Activated CD4-positive, alpha-beta T cell treated with anti-CD3 and anti-CD28 coated beads for 4 hours (primary cell): ENCODE measurements around the gene EPHA2.
"Not testable (repeated sequence)": the region's sequence is repeated elsewhere in the genome, so short reads cannot be mapped to it uniquely, and the experiment has no call there.

Experiments
- DNase-seq, 2 donors: peaks; one replicate each; pipeline ENCODE4 v3.0.0-alpha.2; 2020

EPHA2 gene

GRCh38 chr1:16155537-16156410, at the start of gene EPHA2:
EPHA2 (minus strand) TSS chr1:16156069; CDS start chr1:16155932, 137 bp downstream.
- DNase-seq: peak in 1 of 2 donors; percentile 21

DNA sequence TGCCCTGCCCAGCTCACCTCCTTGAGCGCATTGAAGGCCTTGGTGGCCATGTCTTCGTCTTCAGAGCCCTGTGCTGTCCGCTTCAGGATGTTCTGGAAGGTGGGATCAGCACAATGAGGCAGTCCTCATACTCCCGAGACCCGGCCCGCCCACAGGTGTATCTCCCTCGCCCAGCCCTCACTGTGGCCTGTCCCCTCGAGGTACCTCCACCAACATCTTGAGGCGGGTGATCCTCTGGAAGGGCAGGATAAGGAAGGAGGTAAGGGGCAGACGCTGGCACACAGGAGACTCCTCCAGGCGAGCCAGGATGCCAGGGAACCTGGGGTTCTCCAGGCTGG, 49.4 kb upstream of the EPHA2 start:
- no peak for DNase-seq

DNA sequence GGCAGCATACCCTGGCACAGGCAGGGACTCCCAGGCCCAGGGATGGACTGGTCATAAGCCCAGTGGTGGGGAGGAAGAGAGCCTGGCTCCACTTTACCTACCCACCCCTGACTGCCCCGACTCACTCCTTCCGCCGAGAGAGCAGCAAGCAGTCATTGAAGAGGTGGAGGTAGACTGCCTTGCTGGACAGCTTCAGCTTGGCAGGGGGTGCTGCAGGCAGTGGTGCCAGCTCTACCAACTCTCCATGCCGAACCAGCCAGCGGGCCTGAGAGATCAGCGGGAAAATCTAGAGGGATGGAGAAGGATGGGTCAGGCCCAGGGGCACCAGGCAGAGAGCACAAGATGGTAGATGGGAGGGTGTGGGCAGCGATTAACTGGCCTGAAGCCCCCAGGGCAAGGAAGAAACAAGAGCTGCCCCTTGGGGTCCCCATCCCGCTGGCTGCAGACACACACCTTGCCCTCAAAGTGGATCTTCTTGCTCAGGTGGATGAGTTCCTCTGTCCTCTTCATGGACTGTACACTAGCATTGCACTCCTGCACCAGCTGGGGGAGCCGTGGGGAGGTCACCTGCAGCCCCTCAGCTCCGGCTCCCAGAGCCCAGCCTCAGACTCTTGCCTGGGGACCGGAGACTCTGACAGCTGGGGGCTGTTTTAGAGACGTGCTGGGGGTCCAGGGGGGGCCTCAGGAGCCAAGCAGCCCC, 48.9 kb upstream of the EPHA2 start:
- peak in 1 of 2 donors; percentile 30 for DNase-seq

- no peak for DNase-seq
Measured at GRCh38 chr1:16204216-16204615, 48.3 kb upstream of the EPHA2 start.

DNA sequence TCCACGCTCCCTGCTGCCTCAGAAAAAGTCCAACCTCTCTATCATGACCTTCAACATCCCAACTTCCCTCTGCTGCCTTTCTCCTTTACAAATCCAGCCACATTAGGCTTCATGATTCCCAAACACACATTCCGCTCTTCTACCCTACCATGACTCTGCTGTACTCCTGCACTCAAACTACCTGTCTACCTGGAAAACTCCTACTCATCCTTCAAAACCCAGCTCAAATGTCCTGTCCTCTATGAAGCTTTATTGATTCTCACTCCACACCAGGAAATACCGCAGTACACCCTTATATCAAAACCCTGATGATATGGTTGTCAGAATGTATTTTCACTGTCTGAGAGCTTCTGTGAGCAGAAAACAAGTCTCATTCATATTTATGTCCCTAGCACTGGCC, 47.7 kb upstream of the EPHA2 start:
- no peak for DNase-seq

DNA sequence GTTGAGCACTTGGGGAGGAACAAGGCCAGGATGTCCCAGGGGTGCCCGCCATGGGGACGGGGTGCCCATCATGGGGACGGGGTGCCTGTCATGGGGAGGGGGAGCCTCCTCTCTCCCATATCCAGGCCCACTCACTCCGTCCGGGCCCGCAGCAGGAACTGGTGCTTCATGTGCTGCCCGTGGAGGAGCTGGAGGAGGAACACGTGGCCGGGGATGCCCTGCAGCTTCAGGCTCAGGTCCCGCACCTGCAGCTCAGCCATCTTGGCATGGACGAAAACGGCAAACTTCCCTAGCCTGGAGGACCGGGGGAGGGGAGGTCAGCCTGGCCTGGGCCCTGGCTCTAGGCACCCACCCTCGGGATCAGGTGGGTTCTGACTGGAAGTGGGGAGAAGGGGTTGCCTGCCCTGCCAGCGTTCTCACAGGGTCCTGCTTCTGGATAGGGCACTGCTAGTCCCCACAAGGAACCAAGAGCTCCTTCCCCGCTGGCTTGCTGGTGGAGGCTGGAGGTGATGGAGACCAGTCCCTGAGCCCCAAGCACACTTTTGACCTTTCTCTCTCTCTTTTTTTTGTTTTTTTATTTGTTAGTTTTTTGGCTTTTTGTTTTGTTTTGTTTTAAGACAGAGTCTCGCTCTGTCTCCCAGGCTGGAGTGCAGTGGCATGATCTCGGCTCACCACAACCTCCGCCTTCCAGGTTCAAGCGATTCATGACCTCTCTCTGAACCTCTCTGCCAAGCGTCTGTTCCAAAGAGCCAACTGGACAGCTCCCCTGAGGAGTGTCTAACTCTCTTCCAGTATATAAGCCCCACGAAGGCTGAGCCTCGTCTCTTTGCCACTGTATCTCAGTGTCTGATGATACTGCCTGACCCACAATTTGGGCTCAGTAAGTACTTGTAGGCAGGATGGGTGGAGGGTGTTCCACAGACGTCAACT, 46.7 kb upstream of the EPHA2 start:
- no peak for DNase-seq

GRCh38 chr1:16199700-16200099, 43.8 kb upstream of the EPHA2 start:
- DNase-seq: no peak

- DNase-seq: no peak
Measured at GRCh38 chr1:16199157-16199501, 43.3 kb upstream of the EPHA2 start.

DNA sequence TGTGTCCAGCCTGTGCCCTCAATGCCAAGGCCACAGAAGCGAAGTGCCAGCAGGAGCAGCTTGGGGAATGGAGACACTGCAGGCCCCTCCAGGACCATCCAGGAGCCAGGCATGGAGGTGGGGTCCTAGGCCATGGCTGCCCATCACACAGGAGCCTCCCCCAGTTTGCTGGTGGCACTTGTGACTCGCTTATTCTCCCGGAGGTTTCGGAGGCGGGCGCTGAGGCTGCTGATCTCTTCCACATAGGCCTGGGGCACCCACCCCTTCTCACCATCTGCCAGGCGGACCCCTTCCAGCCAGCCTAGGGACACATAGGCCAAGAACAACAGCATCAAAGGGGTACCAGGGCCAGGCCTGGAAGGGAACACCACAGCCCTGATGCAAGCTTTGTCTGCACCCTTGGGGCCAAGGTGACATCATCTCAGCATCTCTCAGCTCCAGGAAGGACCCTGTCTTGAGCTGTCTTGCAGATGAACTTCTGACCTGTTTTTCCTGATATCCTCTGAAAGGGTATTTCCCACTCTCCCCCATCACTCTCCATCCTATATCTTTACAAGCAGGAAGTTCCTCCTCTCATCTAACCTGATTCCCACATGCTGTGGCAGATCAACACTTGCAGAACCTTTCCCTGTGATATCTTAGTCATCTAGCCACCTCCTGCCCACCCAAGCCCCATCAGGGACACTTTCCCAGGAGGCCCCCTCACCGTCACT, 42.7 kb upstream of the EPHA2 start:
- DNase-seq: no peak

GRCh38 chr1:16196874-16197273, 41.0 kb upstream of the EPHA2 start:
- DNase-seq: no peak

DNA sequence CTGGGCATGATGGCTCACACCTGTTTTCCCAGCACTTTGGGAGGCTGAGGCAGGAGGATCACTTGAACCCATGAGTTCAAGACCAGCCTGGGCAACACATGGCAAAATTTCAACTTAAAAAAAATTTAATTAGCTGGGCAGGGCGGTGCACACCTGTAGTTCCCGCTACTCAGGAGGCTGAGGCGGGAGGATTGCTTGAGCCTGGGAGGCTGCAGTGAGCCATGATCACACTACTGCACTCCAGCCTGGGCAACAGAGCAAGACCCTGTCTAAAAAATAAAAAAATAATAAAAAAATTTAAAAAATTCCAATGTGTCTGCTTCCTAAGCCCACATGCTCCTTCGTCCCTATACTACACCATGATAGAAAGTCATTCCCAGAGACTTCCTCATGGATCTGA, 40.3 kb upstream of the EPHA2 start:
- not testable (repeated sequence) for DNase-seq

DNA sequence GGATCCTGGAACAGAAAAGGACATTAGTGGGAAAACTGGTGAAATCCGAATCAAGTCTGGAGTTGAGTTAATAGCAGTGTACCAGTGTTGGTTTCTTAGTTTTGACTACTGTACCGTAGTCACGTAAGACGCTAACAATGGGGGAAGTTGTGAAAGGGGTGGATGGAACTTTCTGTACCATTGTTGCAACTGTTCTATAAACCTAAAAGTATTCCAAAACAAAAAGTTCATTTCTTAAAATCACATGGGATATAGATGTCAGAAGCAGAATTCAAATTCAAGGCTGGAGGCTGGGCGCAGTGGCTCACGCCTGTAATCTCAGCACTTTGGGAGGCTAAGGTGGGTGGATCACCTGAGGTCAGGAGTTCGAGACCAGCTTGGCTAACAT, 39.6 kb upstream of the EPHA2 start:
- DNase-seq: no peak

DNA sequence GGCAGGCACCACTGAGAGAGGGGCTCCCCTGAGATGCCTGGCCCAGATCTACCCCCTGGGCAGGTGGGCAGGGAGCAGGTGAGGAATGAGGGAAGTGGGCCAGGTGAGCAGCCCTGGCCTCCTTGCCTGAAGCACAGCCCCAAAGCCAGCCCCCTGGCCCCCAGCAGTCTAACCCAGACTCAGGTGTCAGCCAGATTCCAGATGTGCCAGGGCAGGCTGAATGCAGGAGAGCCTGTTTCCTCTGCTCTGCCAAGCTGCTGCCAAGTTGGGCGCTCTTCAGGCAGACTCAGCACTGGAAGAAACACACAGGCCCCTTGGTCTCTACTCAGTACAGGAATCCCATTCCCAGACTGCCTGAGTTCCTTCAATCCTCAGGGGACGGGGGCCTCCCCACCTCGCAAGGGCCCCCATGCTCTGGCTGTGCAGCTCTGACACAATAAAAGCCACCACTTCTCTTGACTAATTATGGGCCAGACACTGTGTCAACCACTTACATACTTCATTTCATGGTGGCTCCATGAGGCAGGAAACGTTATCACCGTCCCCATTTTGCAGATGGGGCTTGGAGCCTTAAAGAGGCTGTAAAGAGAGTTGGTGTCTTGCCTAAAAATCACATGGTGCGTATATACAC, 36.2 kb upstream of the EPHA2 start:
- DNase-seq: no peak

DNA sequence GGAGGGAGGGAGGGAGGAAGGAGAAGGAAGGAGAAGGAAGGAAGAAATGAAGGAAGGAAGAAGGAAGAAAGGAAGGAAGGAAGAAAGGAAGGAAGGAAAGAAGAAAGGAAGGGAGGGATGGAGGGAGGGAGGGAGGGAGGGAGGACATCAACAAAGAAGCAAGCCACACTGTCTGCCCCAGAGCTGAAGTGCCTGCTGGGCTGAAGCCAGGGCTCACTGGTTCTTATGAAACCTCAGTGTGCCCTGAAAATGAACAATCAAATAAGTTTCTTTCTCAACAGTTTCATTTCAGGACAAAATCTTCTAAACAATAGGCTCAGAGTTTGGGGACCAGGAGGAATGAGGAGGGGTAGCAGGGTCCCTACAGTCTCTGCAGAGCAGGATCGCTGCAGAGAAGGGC, 35.4 kb upstream of the EPHA2 start:
- DNase-seq: no peak

DNA sequence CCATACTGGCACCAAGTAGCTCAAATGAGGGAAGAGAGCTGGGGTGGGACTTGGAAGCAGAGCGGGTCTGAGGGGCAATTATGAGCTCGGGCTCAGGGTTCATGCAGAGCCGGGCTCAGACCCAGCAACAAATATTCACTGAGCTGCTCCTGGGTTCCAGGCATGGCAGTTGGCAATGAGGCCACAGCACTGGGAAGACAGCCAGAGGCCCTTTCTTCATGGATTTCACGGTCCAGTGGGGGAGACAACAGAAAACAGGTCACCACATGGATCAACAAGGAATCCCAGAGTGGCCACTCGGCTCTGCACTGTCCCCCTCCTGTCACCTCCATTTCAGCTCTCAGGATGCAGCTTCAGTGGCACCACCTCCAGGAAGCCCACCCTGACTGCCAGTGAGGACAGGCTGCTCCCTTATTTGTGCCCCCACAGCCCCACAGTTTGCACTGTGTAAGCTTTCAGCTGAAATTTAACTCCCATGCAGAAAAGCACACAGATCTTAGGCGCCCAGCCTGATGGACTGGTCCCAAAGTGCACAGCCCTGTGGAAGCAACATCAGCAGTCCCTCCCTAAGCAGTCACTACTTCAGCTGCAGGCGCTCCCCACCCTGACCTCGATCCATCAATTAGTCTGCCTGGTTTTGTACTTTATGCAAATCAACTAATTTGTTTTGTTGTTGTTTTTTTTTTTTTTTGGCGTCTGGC, 34.2 kb upstream of the EPHA2 start:
- no peak for DNase-seq

DNA sequence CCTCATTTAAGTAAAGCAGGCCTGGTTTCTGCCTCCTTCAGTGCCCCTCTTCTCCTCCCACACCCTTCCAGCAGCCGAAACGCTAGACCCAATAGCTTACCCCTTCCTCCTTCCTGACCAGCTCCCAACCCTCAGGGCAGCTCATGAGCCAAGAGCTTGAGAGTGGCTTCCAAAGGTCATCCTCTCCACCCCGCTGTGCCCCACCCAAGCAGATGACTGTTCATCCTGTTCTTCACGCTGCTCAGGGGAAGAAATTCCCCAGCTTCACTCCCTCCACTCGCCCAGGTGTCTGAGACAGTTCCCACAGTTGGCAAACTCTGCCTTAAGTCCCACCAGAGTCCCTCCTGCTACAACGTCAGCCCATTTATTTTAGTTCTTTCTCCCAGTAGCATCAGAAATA, 33.1 kb upstream of the EPHA2 start:
- DNase-seq: no peak

- DNase-seq: peak; percentile 67 to 75
Measured at GRCh38 chr1:16187748-16188401, 32.0 kb upstream of the EPHA2 start.

- no peak for DNase-seq
Measured at GRCh38 chr1:16186655-16187235, 30.9 kb upstream of the EPHA2 start.

GRCh38 chr1:16184557-16185303, 28.9 kb upstream of the EPHA2 start:
- no peak for DNase-seq
